Erythroblast (primary cell): Measurements from ENCODE around the gene STX8.

Source experiments
- GATA1 ChIP-seq: IDR thresholded peaks from 2 replicates; pipeline ENCODE4 v1.6.1; 2011; ENCODE audit warnings: low read depth, mild to moderate bottlenecking, control low read depth, low read length, moderate library complexity
- POLR2A ChIP-seq: IDR thresholded peaks from 2 replicates; pipeline ENCODE4 v1.6.1; 2011; ENCODE audit warnings: mild to moderate bottlenecking, low read length

- TF ChIP-seq POLR2A (no peak), GATA1 (no peak)
Observed at GRCh38 chr17:9331279-9332131, 244.1 kb downstream of the STX8 start.
